Subcutaneous adipose tissue (tissue), 4 donors: ENCODE results near the gene CTXN3. TPM values are rescaled to one million over a fixed set of nuclear protein-coding genes. Genes with fewer than 3 reads are reported as not detected.

Experiments
- total RNA-seq, 4 donors: library from RNA; depleted of rRNA; stranded (reverse); fragments of >200 nt; gene quantifications; one replicate each; pipeline ENCODE4 v1.1.0, GENCODE V29; 2016
- TF ChIP-seq, protein P1 (sequence below): fragments of 450-650 bp; IDR thresholded peaks from one replicate; pipeline ENCODE4 v1.5.1; 2016; ENCODE audit warnings: low read depth, mild to moderate bottlenecking, control low read depth, antibody characterized with exemption, moderate library complexity

CTXN3 gene
- total RNA-seq, 4 donors from 2014 or later = not detected

- TF ChIP-seq, protein P1, sequence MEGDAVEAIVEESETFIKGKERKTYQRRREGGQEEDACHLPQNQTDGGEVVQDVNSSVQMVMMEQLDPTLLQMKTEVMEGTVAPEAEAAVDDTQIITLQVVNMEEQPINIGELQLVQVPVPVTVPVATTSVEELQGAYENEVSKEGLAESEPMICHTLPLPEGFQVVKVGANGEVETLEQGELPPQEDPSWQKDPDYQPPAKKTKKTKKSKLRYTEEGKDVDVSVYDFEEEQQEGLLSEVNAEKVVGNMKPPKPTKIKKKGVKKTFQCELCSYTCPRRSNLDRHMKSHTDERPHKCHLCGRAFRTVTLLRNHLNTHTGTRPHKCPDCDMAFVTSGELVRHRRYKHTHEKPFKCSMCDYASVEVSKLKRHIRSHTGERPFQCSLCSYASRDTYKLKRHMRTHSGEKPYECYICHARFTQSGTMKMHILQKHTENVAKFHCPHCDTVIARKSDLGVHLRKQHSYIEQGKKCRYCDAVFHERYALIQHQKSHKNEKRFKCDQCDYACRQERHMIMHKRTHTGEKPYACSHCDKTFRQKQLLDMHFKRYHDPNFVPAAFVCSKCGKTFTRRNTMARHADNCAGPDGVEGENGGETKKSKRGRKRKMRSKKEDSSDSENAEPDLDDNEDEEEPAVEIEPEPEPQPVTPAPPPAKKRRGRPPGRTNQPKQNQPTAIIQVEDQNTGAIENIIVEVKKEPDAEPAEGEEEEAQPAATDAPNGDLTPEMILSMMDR = no peak
Measured at GRCh38 chr5:127650649-127651048, 1.8 kb downstream of the CTXN3 start.

DNA sequence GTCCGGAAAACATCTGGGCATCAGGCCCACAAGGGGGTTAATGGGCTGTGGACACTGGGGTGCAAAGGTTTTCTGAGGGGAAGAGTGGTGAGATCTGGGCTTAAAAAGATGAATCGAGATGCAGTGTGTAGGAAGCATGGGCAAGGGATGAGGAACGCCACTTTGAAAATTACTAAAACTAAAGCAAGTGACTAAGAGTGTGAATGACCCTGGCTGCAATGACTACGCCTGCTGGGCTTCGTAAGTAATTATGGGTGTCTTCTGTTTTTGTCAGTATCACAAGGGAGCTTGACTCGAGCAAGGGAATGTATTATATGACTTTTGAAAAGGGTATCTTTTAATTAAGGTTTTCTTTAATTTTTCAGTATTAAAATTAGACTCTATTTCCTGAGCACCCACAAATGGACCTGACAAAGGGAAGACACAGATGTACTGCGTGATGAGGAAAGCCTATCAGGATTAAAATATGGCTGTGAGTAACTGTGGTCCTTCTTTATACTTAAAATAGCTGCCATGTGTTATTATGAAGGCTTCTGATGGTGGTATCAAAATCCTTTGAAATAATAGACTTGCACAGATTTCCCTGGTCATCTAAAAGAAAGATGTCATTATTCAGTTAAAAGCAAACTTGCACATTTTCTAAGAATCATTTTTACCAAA lies 4.2 kb downstream of the CTXN3 start:
- TF ChIP-seq, protein P1 = no peak

- TF ChIP-seq, protein P1 = no peak
Measured at GRCh38 chr5:127656825-127657224, 7.9 kb downstream of the CTXN3 start.

DNA sequence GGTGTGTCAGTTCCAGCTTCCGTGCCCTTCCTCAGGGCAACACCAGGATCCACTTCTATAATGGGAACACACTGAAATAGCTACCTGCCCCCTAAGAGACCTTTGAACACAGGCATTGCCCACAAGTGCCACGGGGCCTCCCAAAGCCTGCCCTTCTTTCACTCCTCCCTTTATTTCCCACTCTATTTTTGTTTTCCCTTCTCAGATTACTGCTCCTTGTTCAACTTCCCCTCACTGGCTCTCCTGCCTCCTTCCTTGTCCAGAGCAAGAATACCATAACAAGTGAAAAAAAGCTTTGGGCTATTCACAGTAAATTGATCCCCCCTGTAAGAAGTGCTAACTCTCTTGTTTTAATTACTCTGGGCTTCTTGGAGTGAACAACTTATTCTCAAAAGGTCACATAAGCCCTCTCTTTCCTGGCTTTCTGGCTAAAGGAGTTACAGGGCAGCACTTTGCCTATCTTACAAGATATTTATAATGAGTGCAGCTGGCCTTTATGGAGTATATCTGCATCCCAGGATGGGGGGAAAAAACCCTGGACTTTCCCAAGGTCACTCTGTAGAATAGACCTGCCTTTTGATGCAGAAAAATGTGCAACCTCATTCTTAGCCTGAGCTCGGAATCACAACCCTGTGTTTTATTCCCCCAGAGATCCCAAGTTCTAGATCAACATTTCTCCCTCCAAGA lies 11.3 kb downstream of the CTXN3 start:
- TF ChIP-seq, protein P1 = no peak

DNA sequence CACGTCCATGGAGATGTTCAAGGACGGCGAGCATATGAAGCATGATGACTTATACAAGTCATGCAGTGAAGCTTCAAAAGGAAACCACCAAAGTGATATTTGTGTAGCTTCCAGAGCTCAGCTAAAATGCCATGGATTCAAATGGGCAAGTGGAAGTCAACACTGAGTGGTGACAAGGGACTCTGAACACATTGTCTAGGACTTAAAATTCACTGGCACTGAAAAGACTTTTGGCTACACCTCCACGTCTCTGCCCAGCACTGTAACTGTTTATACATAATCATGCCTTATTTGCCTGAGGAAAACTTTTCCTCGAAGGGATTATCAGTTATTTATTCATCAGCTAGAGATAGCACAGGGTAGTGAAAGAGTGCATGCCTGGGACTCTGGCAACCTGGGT lies 15.2 kb downstream of the CTXN3 start:
- TF ChIP-seq, protein P1 = no peak

GRCh38 chr5:127665641-127666040 lies 16.8 kb downstream of the CTXN3 start:
- TF ChIP-seq, protein P1 = no peak

DNA sequence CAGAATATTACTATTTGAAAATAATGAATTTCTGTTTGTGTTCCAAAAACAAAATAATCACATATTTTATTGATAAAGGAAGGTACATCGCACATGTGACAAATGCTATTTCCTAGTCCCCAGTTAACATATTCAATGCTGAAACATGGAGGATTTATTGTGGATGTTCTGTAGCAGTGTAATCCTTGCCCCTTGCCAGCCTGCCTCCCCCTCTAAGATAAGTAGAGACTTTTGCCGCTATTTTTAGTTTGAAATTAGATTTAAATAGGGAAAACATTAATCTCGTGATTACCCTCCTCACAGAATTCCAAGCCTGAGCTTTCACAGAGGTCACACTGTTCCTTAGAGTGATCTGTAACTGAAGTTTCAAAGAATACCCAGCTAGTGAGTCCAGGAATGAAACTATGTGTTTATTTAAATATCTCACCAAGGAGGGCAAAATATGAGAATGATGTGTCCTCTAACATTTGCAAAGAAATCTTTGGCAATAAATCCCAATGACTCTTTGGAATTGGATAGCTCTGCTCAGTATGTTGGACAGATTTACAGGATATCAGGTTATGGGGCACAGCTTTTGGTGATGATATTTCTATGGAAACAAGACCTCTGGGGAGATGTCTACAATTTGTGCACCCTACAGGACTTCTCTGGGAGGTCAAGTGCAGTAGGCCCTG lies 17.3 kb downstream of the CTXN3 start:
- TF ChIP-seq, protein P1 = no peak
